HG02623 (cell line): ENCODE results near the gene SERBP1.
"Not testable (repeated sequence)": the region's sequence is repeated elsewhere in the genome, so short reads cannot be mapped to it uniquely, and the experiment has no call there.

ENCODE experiments used
- ATAC-seq: cut with Tn5 transposase; IDR thresholded peaks from one replicate; pipeline ENCODE4 v1.9.1; 2021; ENCODE audit warnings: moderate library complexity; ENCODE audit not compliant: unreplicated experiment

SERBP1 gene

GRCh38 chr1:67441183-67441582 is 11.0 kb upstream of the SERBP1 start:
- ATAC-seq, result no peak

GRCh38 chr1:67440339-67440738 is 10.1 kb upstream of the SERBP1 start:
- no peak for ATAC-seq

- ATAC-seq, result no peak
Observed at GRCh38 chr1:67439277-67440029, 9.3 kb upstream of the SERBP1 start.

- no peak for ATAC-seq
Observed at GRCh38 chr1:67437961-67438360, 7.8 kb upstream of the SERBP1 start.

GRCh38 chr1:67436511-67437055 is 6.4 kb upstream of the SERBP1 start:
- ATAC-seq, result no peak

- ATAC-seq, result no peak
Observed at GRCh38 chr1:67434491-67434890, 4.3 kb upstream of the SERBP1 start.

- no peak for ATAC-seq
Observed at GRCh38 chr1:67433837-67434236, 3.6 kb upstream of the SERBP1 start.

GRCh38 chr1:67432745-67433144 is 2.5 kb upstream of the SERBP1 start:
- no peak for ATAC-seq

GRCh38 chr1:67431869-67432578 is 1.8 kb upstream of the SERBP1 start:
- ATAC-seq, result no peak

- no peak for ATAC-seq
Observed at GRCh38 chr1:67431156-67431765, 1.1 kb upstream of the SERBP1 start.

- ATAC-seq, result peak; percentile 0
Observed at GRCh38 chr1:67429528-67430357, 459 bp downstream of the SERBP1 start.

GRCh38 chr1:67429011-67429527 is 1.1 kb downstream of the SERBP1 start:
- no peak for ATAC-seq

- ATAC-seq, result no peak
Observed at GRCh38 chr1:67427947-67428346, 2.3 kb downstream of the SERBP1 start.

GRCh38 chr1:67427465-67427864 is 2.7 kb downstream of the SERBP1 start:
- no peak for ATAC-seq

- ATAC-seq, result no peak
Observed at GRCh38 chr1:67420835-67421492, 9.2 kb downstream of the SERBP1 start.

- ATAC-seq, result no peak
Observed at GRCh38 chr1:67418839-67419586, 11.2 kb downstream of the SERBP1 start.

GRCh38 chr1:67417733-67418132 is 12.5 kb downstream of the SERBP1 start:
- not testable (repeated sequence) for ATAC-seq

- no peak for ATAC-seq
Observed at GRCh38 chr1:67415041-67415440, 15.2 kb downstream of the SERBP1 start.

GRCh38 chr1:67414574-67414973 is 15.6 kb downstream of the SERBP1 start:
- ATAC-seq, result no peak
